Activated CD4-positive, alpha-beta T cell treated with anti-CD3 and anti-CD28 coated beads, Interleukin-2, amount 10 ng/mL, durations not matched to agents 24 days and 14 days (primary cell): Measurements from ENCODE around the gene FGF21. TPM values are rescaled to one million over a fixed set of nuclear protein-coding genes. Genes with fewer than 3 reads are reported as not detected.

ENCODE experiments used
- DNase-seq: peaks from one replicate; pipeline ENCODE4 v3.0.0; 2022
- H3K27ac Mint-ChIP-seq: one replicate; pipeline ENCODE4 v1.8.0; 2022; ENCODE audit warnings: mild to moderate bottlenecking, mixed read lengths
- H3K27me3 Mint-ChIP-seq: one replicate; pipeline ENCODE4 v1.8.0; 2022; ENCODE audit warnings: mixed read lengths
- H3K36me3 Mint-ChIP-seq: one replicate; pipeline ENCODE4 v1.8.0; 2022; ENCODE audit warnings: low read depth, mild to moderate bottlenecking, mixed read lengths
- H3K4me1 Mint-ChIP-seq: one replicate; pipeline ENCODE4 v1.8.0; 2021; ENCODE audit warnings: mixed read lengths
- H3K4me3 Mint-ChIP-seq: one replicate; pipeline ENCODE4 v1.8.0; 2022; ENCODE audit warnings: mild to moderate bottlenecking, moderate library complexity, mixed read lengths
- H3K9me3 Mint-ChIP-seq: one replicate; pipeline ENCODE4 v1.8.0; 2021; ENCODE audit warnings: mixed read lengths
- intact Hi-C: fragments of 100-400 bp; cut with micrococcal nuclease; formaldehyde crosslinking; loops from one replicate; pipeline ENCODE4 v1.15.1; 2023
- total RNA-seq: library from RNA; stranded (reverse); gene quantifications from 2 replicates; pipeline ENCODE4 v1.2.3, GENCODE V29; 2022

Gene FGF21
- total RNA-seq, 1 donor from 2014 or later: not detected

GRCh38 chr19:48796298-48797083 is 41.2 kb downstream of the FGF21 start:
- Mint-ChIP-seq H3K27ac (no peak overlapping the region), H3K27me3 (no peaks in the 10 kb centered on the region), H3K4me1 (peaks cover 12% of the 10 kb centered on the region), H3K4me3 (no peak overlapping the region), H3K9me3 (no peaks in the 10 kb centered on the region), H3K36me3 (peaks cover 2% of the 10 kb centered on the region)
- DNase-seq: no peak
- intact Hi-C loops: no loop called here

GRCh38 chr19:48797103-48797502 is 41.8 kb downstream of the FGF21 start:
- no peak overlapping the region for H3K27ac Mint-ChIP-seq
- intact Hi-C loops: no loop called here

DNA sequence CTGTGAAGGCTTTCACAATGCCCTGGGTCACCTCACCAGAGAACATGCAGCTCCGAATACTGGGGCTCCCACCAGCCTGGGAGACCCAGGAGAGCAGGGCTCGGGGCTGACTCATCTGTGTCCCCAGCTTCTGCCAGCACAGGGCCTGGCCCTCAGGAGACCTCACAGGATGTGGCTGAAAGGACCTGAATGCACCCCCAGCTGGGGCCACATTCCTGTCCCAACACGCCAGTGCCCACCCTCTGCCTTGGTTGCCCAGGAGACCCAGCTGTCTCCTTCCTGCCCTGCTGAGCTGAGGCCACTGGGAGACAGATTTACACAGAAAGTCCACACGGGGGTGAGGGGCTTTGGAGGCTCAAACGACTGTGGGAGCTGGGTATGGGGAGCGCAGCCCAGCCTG is 43.6 kb downstream of the FGF21 start:
- H3K36me3 Mint-ChIP-seq: peaks cover 5% of the 10 kb centered on the region
- no peak overlapping the region for H3K4me3 Mint-ChIP-seq
- no peaks in the 10 kb centered on the region for H3K27me3 Mint-ChIP-seq
- no peak overlapping the region for H3K27ac Mint-ChIP-seq
- intact Hi-C loops: no loop called here
- peaks cover 12% of the 10 kb centered on the region for H3K4me1 Mint-ChIP-seq
- no peak for DNase-seq
- no peaks in the 10 kb centered on the region for H3K9me3 Mint-ChIP-seq

More at GRCh38 chr19:48797103-48797502, 41.8 kb downstream of the FGF21 start:
- peaks cover 12% of the 10 kb centered on the region for H3K4me1 Mint-ChIP-seq
- H3K9me3 Mint-ChIP-seq: no peaks in the 10 kb centered on the region
- no peak for DNase-seq
- peaks cover 2% of the 10 kb centered on the region for H3K36me3 Mint-ChIP-seq
- no peak overlapping the region for H3K4me3 Mint-ChIP-seq
- no peaks in the 10 kb centered on the region for H3K27me3 Mint-ChIP-seq

GRCh38 chr19:48799358-48800300 is 44.3 kb downstream of the FGF21 start:
- peaks cover 10% of the 10 kb centered on the region for H3K4me1 Mint-ChIP-seq
- no peaks in the 10 kb centered on the region for H3K9me3 Mint-ChIP-seq
- H3K27ac Mint-ChIP-seq: no peak overlapping the region
- H3K27me3 Mint-ChIP-seq: no peaks in the 10 kb centered on the region
- intact Hi-C loops: no loop called here
- no peak for DNase-seq
- peaks cover 5% of the 10 kb centered on the region for H3K36me3 Mint-ChIP-seq
- no peak overlapping the region for H3K4me3 Mint-ChIP-seq

GRCh38 chr19:48802623-48803022 is 47.3 kb downstream of the FGF21 start:
- intact Hi-C loops: no loop called here
- Mint-ChIP-seq H3K4me1 (peaks cover 3% of the 10 kb centered on the region), H3K4me3 (no peak overlapping the region), H3K27me3 (no peaks in the 10 kb centered on the region), H3K36me3 (peaks cover 9% of the 10 kb centered on the region), H3K27ac (no peak overlapping the region), H3K9me3 (no peaks in the 10 kb centered on the region)
- no peak for DNase-seq

GRCh38 chr19:48804496-48804895 is 49.2 kb downstream of the FGF21 start:
- H3K4me1 Mint-ChIP-seq: peaks cover 15% of the 10 kb centered on the region

DNA sequence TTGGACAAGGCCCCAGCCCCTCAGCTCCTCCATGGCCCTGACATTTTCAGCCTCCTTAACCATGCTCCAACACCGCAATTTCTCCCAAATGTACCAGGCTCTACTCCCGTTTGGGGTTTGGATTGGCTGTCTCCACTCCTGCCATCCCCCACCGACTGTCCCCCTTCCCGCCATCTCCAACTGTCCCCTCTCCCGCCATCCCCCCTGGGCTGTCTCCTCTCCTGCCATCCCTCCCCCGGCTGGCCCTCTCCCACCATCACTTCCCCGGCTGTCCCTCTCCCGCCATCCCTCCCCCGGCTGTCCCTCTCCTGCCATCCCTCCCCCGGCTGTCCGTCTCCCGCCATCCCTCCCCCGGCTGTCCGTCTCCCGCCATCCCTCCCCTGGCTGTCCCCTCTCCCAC is 50.1 kb downstream of the FGF21 start:
- Mint-ChIP-seq H3K27ac (peak overlapping the region; percentile 56), H3K36me3 (peaks cover 12% of the 10 kb centered on the region), H3K4me3 (no peak overlapping the region), H3K4me1 (peaks cover 23% of the 10 kb centered on the region), H3K9me3 (no peaks in the 10 kb centered on the region), H3K27me3 (no peaks in the 10 kb centered on the region)
- intact Hi-C loops: no loop called here
- DNase-seq: no peak

More at GRCh38 chr19:48804496-48804895, 49.2 kb downstream of the FGF21 start:
- Mint-ChIP-seq H3K27ac (no peak overlapping the region), H3K4me3 (no peak overlapping the region), H3K9me3 (no peaks in the 10 kb centered on the region), H3K27me3 (no peaks in the 10 kb centered on the region), H3K36me3 (peaks cover 14% of the 10 kb centered on the region)
- intact Hi-C loops: no loop called here
- DNase-seq: no peak

GRCh38 chr19:48806518-48806817 is 51.1 kb downstream of the FGF21 start:
- intact Hi-C loops: no loop called here
- Mint-ChIP-seq H3K4me3 (no peak overlapping the region), H3K4me1 (peaks cover 23% of the 10 kb centered on the region), H3K27ac (no peak overlapping the region), H3K27me3 (no peaks in the 10 kb centered on the region), H3K36me3 (peaks cover 12% of the 10 kb centered on the region), H3K9me3 (no peaks in the 10 kb centered on the region)
- DNase-seq: peak; percentile 88

GRCh38 chr19:48806818-48807589 is 51.7 kb downstream of the FGF21 start:
- Mint-ChIP-seq H3K4me1 (peaks cover 23% of the 10 kb centered on the region), H3K4me3 (no peak overlapping the region), H3K9me3 (no peaks in the 10 kb centered on the region), H3K27ac (no peak overlapping the region), H3K27me3 (no peaks in the 10 kb centered on the region), H3K36me3 (peaks cover 12% of the 10 kb centered on the region)
- DNase-seq: no peak
- intact Hi-C loops: no loop called here

- H3K4me1 Mint-ChIP-seq: peaks cover 28% of the 10 kb centered on the region
- intact Hi-C loops: no loop called here
- H3K27me3 Mint-ChIP-seq: no peaks in the 10 kb centered on the region
- H3K4me3 Mint-ChIP-seq: peak overlapping the region; percentile 6
- peak; percentile 59 for DNase-seq
- H3K36me3 Mint-ChIP-seq: peaks cover 12% of the 10 kb centered on the region
- H3K9me3 Mint-ChIP-seq: no peaks in the 10 kb centered on the region
- H3K27ac Mint-ChIP-seq: peak overlapping the region; percentile 39
Observed at GRCh38 chr19:48807590-48808308, 52.4 kb downstream of the FGF21 start.

Other genes with a start within 250 kb of the FGF21 start
- 3.0 and 3.6 TPM in 2 replicates for gene LMTK3, start 243.7 kb upstream of the FGF21 start, total RNA-seq
- gene SULT2B1, start 203.4 kb upstream of the FGF21 start, total RNA-seq: not detected in 2 replicates
- not detected in 2 replicates for gene SPACA4, start 148.8 kb upstream of the FGF21 start, total RNA-seq
- 5.1 and 6.4 TPM in 2 replicates for gene FAM83E, start 140.4 kb upstream of the FGF21 start, total RNA-seq
- 1,885 and 1,938 TPM in 2 replicates for gene RPL18, start 136.3 kb upstream of the FGF21 start, total RNA-seq
- 36.4 and 39.0 TPM in 2 replicates for gene SPHK2, start 136.0 kb upstream of the FGF21 start, total RNA-seq
- 10.7 and 11.2 TPM in 2 replicates for gene DBP, start 118.1 kb upstream of the FGF21 start, total RNA-seq
- 10.9 and 12.5 TPM in 2 replicates for gene CA11, start 109.3 kb upstream of the FGF21 start, total RNA-seq
- 0.30 and 0.78 TPM in 2 replicates for gene NTN5, start 82.5 kb upstream of the FGF21 start, total RNA-seq
- not detected in 2 replicates for gene FUT2, start 59.6 kb upstream of the FGF21 start, total RNA-seq
- 1.2 and 1.4 TPM in 2 replicates for gene MAMSTR, start 35.8 kb upstream of the FGF21 start, total RNA-seq
- gene RASIP1, start 14.9 kb upstream of the FGF21 start, total RNA-seq: 0.71 and 0.82 TPM in 2 replicates
- gene IZUMO1, start 8.6 kb upstream of the FGF21 start, total RNA-seq: 0.21 TPM in 1 of 2 replicates, not detected in the other
- 0.23 and 0.26 TPM in 2 replicates for gene FUT1, start 2.9 kb upstream of the FGF21 start, total RNA-seq
- gene BCAT2, start 55.5 kb downstream of the FGF21 start, total RNA-seq: 90.3 and 95.7 TPM in 2 replicates
- 0.44 and 0.47 TPM in 2 replicates for gene HSD17B14, start 81.0 kb downstream of the FGF21 start, total RNA-seq
- 1.8 and 1.9 TPM in 2 replicates for gene PLEKHA4, start 113.1 kb downstream of the FGF21 start, total RNA-seq
- 40.5 and 42.1 TPM in 2 replicates for gene PPP1R15A, start 116.9 kb downstream of the FGF21 start, total RNA-seq
- gene TULP2, start 143.2 kb downstream of the FGF21 start, total RNA-seq: not detected in 2 replicates
- 116 and 117 TPM in 2 replicates for gene NUCB1, start 144.8 kb downstream of the FGF21 start, total RNA-seq
- 0.35 TPM in 1 of 2 replicates, not detected in the other for gene DHDH, start 178.2 kb downstream of the FGF21 start, total RNA-seq
- 257 and 298 TPM in 2 replicates for gene BAX, start 199.4 kb downstream of the FGF21 start, total RNA-seq
- 696 and 697 TPM in 2 replicates for gene FTL, start 209.8 kb downstream of the FGF21 start, total RNA-seq
- 73.8 and 77.8 TPM in 2 replicates for gene GYS1, start 237.8 kb downstream of the FGF21 start, total RNA-seq
- gene RUVBL2, start 238.4 kb downstream of the FGF21 start, total RNA-seq: 190 and 195 TPM in 2 replicates